K562 (cell line): ENCODE measurements around the gene CXCL1. TPM values are rescaled to one million over a fixed set of nuclear protein-coding genes. Genes with fewer than 3 reads are reported as not detected.

Experiments used
- CHD7 ChIP-seq: fragments of 200-600 bp; sonication (generic); IDR thresholded peaks from one replicate; pipeline ENCODE4 v1.6.1; 2012; ENCODE audit warnings: mild to moderate bottlenecking, low read depth, low read length, inconsistent platforms
- NR1H2 ChIP-seq: sonication (generic); formaldehyde crosslinking; IDR thresholded peaks from 2 replicates; pipeline ENCODE4 v1.4.0; 2020; ENCODE audit warnings: mild to moderate bottlenecking, missing genetic modification reagents
- SIN3A ChIP-seq, 2 experiments: fragments of 150-350 bp in 1 of 2; IDR thresholded peaks; 2 replicates each; pipeline ENCODE4 v1.6.1; 2011 to 2016; ENCODE audit warnings: borderline replicate concordance in 2 of 2, low read depth in 2 of 2, low read length in 2 of 2, mild to moderate bottlenecking in 2 of 2, moderate library complexity in 2 of 2; ENCODE audit not compliant: control insufficient read depth in 1 of 2
- polyA plus RNA-seq, 8 experiments: library from polyadenylated mRNA; depleted of rRNA in 4 of 8; stranded (reverse) in 5 of 8; unstranded in 3 of 8; fragments of >200 nt; fragmentation: Nextera tagmentation in 2 of 8; fragmentation: Illumina TruSeq in 1 of 8; extraction: Ambion mirVana in 2 of 8; extraction: Trizol in 1 of 8; gene quantifications; 2 replicates each; pipeline versions ENCODE4 v1.2.1 to v1.2.3, GENCODE V29; 2011 to 2014; ENCODE audit warnings: inconsistent platforms in 1 of 8, missing spikeins in 1 of 8
- total RNA-seq, 7 experiments: library from RNA; depleted of rRNA in 6 of 7; stranded (reverse); fragments of >200 nt in 6 of 7; fragmentation: Illumina TruSeq in 2 of 7; extraction: Trizol in 2 of 7; gene quantifications; 2 replicates each; pipeline versions ENCODE4 v1.2.1 to v1.2.3, GENCODE V29; 2011 to 2021; ENCODE audit warnings: low replicate concordance in 1 of 7

CXCL1 gene
- total and polyA plus RNA-seq, 9 of the 15 experiments (the other 6 are each of a cell fraction or from before 2014, with no cell fraction given), result 0.07 to 2.2 (median 0.32) TPM; not detected in 3

- TF ChIP-seq CHD7 (no peak), SIN3A (IDR thresholded peaks at IDR 0.05; ENCODE audit: borderline replicate concordance in 2 of 2, control insufficient read depth in 1 of 2, low read depth in 2 of 2, low read length in 2 of 2) (no peak), NR1H2 (no peak)
Measured at GRCh38 chr4:73918058-73918457, 48.9 kb downstream of the CXCL1 start (continued).
